Erythroblast (primary cell): Measurements from ENCODE around the gene SPATA16.

Experiments
- GATA1 ChIP-seq: IDR thresholded peaks from 2 replicates; pipeline ENCODE4 v1.6.1; 2011; ENCODE audit warnings: low read depth, mild to moderate bottlenecking, control low read depth, low read length, moderate library complexity
- POLR2A ChIP-seq: IDR thresholded peaks from 2 replicates; pipeline ENCODE4 v1.6.1; 2011; ENCODE audit warnings: mild to moderate bottlenecking, low read length

GRCh38 chr3:172853921-172854666, 286.9 kb downstream of the SPATA16 start:
- TF ChIP-seq POLR2A (no peak), GATA1 (no peak)
